Ectodermal cell (in vitro differentiated cells): ENCODE results near the gene SRPX2.
"Not testable (repeated sequence)": the region's sequence is repeated elsewhere in the genome, so short reads cannot be mapped to it uniquely, and the experiment has no call there.

ENCODE experiments used
- H3K27ac ChIP-seq: 2 replicates; pipeline ENCODE4 v1.7.0; 2013; ENCODE audit warnings: mild to moderate bottlenecking, low read depth, low read length; ENCODE audit not compliant: insufficient read depth, poor library complexity, severe bottlenecking
- H3K27me3 ChIP-seq: 2 replicates; pipeline ENCODE4 v1.7.0; 2013; ENCODE audit warnings: mild to moderate bottlenecking, low read length; ENCODE audit not compliant: insufficient read depth, control insufficient read depth, poor library complexity, severe bottlenecking
- H3K36me3 ChIP-seq: one replicate; pipeline ENCODE4 v1.7.0; 2013; ENCODE audit warnings: low read length; ENCODE audit not compliant: control insufficient read depth, insufficient read depth
- H3K4me1 ChIP-seq: one replicate; pipeline ENCODE4 v1.7.0; 2013; ENCODE audit warnings: low read length; ENCODE audit not compliant: control insufficient read depth, insufficient read depth
- H3K4me3 ChIP-seq: 2 replicates; pipeline ENCODE4 v1.7.0; 2013; ENCODE audit warnings: low read depth, low read length, control low read depth; ENCODE audit not compliant: insufficient read depth
- H3K9me3 ChIP-seq: 2 replicates; pipeline ENCODE4 v1.7.0; 2013; ENCODE audit warnings: mild to moderate bottlenecking, low read length, moderate library complexity; ENCODE audit not compliant: control insufficient read depth
- WGBS, 2 experiments: methylation state at CpG; one replicate each; pipeline ENCODE4 v1.1.7; 2013; ENCODE audit warnings: missing lambda C conversion rate in 2 of 2; 5-methylcytosine and 5-hydroxymethylcytosine counted together

Gene SRPX2

DNA sequence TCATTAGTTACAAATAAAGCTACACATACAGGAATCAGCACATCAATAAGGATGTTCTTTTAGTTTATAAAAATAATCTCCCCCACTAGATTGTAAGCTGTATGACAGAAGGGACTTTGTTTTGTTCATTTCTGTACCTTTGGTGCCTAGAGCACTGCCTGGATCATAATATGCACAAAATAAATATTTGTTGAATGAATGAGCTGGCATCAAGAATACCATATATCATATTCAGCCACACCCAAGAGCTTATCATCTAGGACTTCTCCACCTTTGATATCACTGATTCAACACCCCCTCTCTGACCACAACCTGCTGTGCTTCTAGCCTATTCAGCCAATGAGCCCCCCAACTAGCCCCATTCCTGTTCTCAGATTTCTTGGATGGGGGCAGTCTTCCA, 77.3 kb downstream of the SRPX2 start:
- no peak overlapping the region for H3K4me3 ChIP-seq
- H3K9me3 ChIP-seq: no peaks in the 10 kb centered on the region
- H3K4me1 ChIP-seq: no peaks in the 10 kb centered on the region
- H3K36me3 ChIP-seq: no peaks in the 10 kb centered on the region
- H3K27me3 ChIP-seq: no peaks in the 10 kb centered on the region
- H3K27ac ChIP-seq: no peak overlapping the region

DNA sequence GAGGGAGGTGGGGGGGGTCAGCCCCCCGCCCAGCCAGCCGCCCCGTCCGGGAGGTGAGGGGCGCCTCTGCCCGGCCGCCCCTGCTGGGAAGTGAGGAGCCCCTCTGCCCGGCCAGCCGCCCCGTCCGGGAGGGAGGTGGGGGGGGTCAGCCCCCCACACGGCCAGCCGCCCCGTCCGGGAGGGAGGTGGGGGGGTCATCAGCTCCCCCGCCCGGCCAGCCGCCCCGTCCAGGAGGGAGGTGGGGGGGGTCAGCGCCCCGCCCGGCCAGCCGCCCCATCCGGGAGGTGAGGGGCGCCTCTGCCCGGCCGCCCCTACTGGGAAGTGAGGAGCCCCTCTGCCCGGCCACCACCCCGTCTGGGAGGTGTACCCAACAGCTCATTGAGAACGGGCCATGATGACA, 80.0 kb downstream of the SRPX2 start:
- H3K4me3 ChIP-seq, H3K27ac ChIP-seq, H3K9me3 ChIP-seq, H3K4me1 ChIP-seq, H3K27me3 ChIP-seq, H3K36me3 ChIP-seq: not testable (repeated sequence)
- 93 to 96% methylated on average over 3 to 15 of the region's 30 CpGs for WGBS, 2 experiments
